Stimulated activated CD8-positive, alpha-beta memory T cell treated with anti-CD3 and anti-CD28 coated beads, Interleukin-12 subunit alpha, Interleukin-12 subunit beta, amount 100 ng/mL, for 4 hours (primary cell): ENCODE results near the gene FGF21.
A peak's percentile ranks its signal among the peaks of the same experiment; 100 is the strongest.

Source experiments
- DNase-seq: peaks from one replicate; pipeline ENCODE4 v3.0.0-alpha.2; 2020; ENCODE audit warnings: low read depth

Gene FGF21

DNA sequence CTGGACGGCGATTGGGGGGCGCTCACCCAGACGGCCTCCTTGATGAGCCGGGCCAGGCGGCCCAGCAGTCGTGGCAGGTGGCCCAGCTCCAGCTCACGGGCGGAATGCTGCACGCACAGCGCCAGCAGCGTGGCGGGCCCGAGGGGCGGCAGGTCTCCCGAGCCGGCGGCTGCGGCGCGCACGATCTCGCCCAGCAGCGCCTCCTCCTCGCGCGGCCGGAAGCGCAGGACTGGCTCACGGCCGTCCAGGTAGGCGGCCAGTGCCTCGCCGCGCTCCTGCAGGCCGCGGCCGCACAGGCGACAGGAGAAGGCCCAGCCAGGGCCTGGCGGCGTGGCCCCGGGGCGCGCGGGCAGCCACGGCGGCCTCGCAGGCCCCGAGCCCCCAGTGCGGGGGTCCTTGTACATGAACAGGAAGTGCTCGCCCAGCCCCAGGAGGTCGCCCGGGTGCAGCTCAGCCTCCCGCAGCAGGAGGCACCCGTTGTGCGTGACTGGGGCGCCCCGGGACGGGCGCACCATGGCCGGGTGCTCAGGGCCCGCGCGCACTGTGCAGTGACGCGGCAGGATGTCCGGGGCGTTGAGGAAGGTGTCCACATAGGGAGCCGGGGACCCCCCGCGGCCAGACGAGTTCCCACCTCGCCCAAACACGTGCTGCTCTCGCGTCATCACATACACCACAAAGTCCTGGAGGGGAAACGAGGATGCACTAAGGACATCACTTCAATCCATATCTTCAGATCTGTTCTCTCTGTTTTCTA lies 26.2 kb upstream of the FGF21 start:
- no peak for DNase-seq

DNA sequence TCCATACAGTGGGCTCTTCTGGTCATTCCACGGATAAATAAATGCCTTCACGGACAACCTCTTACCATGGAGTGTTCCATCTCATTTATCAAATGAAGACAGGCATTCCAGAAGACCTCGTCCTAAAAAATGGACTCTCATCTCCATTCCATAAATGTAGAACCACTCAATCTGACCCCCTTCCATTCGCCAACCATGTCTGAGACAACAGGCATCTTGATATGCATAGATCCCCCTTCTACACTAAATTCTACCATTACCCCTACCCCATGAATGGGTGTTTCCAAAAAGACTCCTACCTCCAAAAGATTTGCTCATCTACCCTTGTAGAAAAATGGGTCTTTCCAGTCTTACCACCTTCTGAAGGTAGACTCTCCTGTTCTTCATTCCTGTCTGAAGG lies 23.9 kb upstream of the FGF21 start:
- DNase-seq, result no peak

DNA sequence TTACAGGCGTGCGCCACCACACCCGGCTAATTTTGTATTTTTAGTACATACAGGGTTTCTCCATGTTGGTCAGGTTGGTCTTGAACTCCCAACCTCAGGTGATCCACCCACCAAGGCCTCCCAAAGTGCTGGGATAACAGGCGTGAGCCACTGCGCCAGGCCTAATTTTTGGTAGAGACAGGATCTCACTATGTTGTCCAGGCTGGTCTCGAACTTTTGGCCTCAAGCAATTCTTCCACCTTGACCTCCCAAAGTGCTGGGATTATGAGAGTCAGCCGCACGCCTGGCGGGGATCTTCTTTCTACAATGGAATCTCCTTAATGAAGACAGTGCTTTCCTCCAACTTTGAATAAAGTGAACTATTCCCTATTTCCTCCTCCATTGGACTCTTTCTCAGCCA lies 20.7 kb upstream of the FGF21 start:
- no peak for DNase-seq

DNA sequence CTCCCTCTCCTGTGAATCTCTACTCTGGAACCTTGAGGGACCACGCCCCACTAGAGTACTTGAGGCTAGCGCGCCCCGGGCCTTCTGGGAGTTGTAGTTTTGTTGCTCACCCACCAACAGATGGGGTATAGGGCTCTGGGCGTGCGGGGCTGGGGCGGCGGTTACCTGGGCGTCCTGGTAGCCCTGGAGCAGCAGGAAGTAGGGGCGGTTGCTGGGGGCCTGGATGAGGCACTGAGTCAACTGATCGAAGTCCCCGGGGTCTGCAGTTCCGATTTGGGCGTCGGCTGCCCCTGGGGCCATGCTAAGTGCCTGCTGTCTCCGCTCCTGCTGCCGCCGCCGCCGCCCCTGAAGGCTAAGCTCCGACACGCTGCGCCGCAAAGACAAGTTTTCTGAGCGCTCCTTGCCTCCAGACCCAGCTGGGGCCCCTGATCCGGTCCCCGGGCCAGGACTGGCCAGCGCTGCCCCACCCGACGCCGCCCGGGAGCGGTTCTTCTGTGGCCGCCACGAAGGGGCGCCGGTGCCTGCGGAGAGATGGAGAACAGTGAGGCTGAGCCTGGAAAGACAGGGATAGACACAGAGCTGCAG lies 20.2 kb upstream of the FGF21 start:
- DNase-seq, result no peak

DNA sequence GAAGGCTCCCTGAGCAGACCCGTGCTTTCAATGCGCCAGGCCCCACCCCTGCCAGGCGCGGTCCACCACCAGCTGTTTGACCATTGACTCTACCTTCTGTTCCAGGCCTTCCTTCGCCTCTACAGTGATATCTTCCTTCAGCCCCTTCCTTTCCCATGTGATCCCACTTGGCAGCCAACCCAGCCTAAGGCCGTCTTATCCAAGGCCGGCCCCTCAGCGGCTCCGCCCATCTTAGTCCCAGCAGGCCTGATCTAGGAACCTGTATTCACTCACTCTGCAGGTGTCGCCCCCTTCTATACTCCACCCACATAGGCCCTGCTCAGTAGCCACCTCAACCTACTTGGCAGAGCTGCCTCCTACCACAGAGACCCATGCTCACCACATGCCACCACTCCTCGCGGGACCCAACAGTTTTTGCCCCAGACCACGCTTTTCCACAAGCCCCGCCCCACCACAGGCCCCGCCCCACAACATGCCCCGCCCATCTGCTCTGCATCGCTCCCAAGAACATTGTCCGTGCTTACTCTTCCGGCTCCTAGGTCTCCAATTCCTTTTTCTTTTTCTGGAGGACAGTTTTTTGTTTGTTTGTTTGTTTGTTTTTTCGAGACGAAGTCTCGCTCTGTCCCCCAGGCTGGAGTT lies 17.8 kb upstream of the FGF21 start:
- DNase-seq, result no peak

DNA sequence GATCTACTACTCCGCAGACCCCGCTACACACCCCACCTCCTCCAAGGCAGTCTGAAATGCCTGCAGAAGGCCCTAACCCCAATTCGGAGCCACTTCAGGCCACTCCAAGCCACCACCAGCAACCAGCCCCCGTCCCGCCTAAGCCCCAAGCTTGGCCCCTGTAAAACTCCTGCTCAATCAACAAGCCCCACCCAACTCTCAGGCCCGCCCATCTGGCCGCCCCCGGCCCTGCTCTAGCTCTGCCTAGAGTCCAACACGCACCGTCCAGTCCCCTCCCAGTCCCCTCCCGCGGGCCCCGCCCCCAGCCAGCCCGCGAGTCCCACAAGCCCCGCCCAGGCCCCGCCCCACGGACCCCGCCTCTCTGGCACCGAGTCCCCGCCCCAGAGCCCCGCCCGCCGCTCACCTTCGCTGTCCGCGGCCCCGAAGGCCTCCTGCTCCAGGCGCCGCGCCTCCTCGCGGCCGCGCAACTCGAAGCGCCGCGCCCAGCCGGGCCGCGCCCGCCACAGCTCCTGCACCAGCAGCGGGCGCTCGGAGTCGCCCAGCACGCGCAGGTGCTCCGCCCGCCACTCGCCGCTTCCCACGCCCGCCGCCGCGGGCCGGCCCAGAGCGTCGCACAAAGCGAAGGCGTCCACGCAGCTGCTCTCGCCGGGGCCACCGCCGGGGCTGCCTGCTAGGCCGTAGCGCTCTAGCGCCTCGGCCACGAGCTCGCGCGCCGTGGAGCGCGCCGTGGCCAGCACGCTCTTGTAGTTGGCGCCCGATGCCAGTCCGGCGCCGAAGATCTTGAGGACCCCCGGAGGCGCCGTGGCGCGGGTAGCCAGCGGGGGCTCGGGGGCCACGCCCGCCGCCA lies 16.5 kb upstream of the FGF21 start:
- DNase-seq, result peak; percentile 84

DNA sequence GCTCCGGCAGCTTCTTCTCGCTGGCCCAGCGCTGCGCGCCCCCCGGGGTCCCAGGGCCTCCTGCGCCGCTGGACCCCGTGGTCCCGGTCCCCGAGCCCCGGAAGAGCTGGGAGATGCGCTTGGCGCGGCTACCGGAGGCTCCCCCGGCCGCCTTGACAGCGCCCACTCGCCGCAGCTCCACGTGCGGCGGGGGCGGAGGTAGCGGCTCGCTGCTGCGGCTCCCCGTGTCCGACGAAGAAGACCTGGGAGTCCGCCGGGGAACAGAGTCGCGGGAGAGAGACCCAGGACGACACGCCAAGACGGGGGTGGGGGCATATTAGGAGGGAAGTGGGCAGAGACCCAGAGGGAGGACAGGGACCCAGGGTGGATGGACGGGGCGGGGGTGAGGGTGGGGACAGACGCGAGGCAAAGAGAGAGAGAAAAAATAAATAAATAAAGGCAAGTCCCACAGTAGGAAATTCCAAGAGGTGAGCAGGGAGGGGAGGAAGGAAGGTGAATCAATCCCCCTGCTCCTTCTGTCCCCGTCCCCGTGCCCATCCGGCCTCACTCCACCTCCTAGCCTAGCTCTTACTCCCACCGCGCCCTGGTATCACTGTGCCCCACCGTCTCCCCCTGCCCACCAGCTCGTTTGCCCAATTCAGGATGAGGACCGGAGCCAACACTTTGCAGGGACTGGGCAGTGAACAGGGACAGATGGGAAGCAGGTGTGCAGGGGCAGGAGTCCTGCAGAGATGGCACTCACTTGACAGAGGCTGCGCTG lies 15.7 kb upstream of the FGF21 start:
- no peak for DNase-seq

DNA sequence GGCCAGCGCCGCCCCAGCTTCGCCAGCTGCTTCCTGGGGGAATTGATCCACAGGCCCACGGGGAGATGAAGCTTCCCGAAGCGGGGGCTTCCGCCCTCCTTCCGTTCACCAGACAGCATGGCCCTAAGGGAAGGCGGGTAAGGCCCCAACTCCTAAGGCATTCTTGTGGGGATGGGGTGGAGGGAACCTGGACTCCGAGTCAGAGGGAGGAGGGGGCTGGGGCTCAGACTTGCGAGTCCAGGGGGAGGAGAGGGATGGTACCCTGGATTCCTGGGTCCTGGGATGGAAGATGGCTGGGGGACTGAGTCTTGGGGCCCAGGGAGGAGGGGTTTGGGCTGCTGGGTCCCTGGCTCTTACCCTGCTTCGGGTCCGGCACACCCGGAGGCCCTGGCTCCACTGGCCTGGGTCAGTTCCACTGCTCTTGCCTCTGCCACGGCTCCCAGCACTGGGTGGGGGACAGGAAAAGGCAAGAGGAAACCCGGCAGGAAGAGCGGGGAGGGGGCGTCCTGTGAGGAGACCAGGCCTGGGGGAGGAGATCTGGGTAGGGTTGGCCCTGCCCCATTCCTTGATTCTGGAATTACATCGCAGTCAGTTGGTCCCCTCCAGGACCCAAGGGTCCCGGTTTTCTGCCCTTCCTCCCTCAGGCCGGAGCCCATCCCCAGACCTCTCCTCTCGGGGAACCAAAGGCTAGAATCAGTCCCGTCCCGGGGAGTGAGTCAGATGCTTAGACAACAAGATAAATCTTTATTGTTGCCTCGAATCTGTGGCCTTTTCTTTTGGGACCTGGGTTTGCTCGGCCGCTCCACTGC lies 15.0 kb upstream of the FGF21 start, which contains the start of gene RASIP1:
Gene RASIP1 (minus strand): TSS at position 447 of the 809 bp plus-strand sequence. CDS start 328 bp downstream, at position 119.
- no peak for DNase-seq

DNA sequence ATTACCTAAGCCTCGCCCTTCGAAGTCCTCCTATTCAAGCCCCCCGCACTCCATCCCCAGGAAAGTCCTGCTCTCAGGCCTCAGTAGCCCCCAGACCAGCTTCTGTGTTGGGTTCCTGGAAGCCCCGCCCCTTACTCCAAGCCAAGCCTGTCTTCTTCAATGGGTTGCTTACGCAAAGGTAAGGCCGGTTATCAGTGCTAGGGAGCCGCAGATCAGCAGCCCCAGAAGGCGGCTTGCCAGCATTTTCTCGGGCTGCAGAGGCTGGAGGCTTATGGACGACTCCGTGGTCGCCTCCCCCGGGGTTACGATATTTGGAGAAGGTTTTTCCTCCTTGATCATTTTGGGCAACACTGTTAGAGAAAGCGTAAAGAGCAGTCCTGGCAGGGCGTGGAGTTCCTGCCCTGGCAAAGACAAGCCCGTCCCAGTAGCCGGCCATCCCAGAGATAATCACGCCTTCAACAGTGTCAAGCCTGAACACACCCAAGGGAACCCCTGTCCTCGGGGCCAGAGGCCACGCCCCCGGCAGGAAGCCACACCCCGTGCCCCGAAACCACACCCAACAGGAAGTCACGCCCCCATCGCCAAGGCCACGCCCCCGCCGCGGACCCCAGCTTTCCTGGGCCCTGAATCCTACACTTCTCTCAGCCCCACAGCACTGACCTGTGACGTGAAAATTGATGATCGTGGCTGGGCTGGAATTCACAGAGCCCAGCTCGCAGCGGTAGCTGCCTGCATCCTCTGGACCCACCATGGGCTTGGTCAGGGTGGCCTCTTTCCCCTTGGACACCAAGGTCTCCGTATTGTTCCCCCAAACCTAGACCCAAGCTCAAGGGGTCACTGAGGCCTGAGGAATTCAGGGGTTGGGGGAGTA lies 14.0 kb upstream of the FGF21 start:
- no peak for DNase-seq

DNA sequence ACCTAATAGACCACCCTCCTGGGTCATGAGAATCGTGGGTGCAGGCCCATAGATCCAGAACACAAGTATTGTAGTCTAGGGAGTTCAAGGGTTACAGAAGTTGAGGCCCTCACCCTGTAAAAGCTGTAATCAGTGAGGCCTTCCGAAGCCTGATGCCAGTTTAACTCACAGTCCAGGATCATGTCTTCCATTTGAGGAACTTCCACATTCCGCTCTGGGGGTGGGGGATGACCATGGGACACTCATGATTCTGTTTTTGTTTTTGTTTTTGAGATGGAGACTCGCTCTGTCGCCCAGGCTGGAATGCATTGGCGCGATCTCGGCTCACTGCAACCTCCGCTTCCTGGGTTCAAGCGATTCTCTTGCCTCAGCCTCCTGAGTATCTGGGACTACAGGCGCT lies 13.2 kb upstream of the FGF21 start:
- DNase-seq, result no peak

DNA sequence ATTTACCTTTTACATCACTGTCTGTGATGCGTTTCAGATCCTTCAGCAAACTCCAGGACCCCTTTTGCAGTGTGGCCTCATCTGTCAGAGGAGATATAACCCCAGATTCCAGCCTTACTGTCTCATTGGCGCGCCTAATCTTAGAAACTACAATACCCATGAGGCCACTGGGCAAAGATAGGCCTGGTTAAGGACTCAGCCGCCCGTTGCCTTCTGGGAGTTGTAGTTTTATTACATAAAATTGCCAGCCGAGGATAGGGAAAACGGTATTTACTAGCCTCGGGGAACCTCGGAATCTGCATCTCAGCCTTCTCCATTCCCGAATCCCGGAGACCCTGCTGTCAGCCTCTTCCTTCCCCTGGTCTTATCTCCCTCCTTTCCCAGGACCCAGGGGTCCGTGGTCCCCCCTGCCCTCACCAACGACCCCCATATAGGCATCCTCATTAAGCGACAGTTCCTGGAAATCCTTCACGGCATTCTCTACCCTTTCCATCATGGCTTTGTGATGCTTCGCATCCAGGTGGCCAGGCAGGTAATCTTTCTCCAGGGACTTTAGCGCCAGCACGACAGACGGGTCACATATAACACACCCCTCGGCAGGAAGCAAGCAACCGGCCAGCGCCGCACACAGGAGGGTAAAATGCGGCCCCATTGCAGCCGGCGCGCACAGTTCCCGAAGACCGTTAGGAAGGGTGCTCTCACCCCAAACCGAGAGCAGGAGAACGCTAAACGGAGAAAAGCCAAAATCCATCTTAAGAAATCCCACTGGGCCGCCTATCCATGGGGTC lies 9.9 kb upstream of the FGF21 start:
- DNase-seq, result no peak

DNA sequence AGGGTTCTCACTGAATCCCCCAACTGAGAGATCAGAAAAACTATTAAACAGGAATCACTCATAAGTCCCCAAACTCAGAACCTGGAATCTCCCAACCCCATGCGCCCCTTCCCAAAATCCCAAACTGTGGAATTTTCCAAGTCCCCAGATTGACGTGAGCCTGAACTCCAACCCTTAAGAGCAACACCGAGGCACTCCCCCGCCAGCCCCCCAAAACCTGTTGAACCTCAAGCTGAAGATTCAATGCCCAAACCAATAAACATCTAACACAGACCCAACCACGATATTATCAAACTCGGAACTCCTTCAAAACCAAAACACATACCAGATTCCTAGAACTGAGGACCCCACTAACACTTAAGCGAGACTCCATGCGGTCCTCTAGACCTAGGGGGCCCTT lies 9.2 kb upstream of the FGF21 start:
- no peak for DNase-seq

DNA sequence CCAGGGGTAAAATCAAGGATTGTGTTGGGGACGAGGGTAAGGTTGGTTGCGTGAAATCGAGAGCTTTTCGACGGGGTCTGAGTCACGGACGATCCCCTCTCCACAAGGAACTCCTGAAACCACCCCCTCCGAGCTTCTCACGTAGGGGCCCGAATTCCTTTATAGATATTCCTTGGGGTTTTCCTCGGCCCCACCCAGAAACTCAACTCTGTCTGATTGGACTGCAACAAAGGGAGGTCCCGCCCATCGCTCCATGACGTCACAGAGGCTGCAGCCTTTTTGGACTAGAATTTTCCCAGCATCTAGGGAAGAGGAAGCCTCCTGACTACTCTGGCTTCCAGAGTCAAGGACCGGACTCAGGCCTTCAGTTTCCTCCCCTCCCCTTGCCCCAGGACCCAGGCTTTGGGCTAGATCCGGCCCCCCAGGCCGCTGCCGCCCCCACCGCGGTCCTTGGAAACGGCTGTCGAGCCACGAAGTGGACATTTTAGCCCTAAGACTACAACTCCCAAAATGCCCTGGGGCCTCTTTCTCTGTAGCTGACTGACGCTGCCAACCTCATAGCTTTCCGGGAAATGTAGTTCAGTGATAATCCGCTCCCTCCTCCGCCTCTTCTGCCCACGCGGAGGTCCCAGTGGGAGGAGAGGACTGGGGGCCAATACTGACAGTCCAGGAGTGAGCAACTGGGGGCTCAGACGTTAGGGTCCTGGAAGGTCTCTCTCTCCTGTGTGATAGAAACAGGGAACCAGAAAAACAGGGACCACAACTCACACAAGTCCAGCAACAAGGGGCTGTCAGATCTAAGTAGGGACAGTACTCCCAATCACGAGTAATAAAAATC lies 8.4 kb upstream of the FGF21 start, which contains the start of gene IZUMO1:
Gene IZUMO1 (minus strand): TSS at position 172 of the 838 bp plus-strand sequence. CDS start 1,050 bp downstream, outside the sequence.
- no peak for DNase-seq

DNA sequence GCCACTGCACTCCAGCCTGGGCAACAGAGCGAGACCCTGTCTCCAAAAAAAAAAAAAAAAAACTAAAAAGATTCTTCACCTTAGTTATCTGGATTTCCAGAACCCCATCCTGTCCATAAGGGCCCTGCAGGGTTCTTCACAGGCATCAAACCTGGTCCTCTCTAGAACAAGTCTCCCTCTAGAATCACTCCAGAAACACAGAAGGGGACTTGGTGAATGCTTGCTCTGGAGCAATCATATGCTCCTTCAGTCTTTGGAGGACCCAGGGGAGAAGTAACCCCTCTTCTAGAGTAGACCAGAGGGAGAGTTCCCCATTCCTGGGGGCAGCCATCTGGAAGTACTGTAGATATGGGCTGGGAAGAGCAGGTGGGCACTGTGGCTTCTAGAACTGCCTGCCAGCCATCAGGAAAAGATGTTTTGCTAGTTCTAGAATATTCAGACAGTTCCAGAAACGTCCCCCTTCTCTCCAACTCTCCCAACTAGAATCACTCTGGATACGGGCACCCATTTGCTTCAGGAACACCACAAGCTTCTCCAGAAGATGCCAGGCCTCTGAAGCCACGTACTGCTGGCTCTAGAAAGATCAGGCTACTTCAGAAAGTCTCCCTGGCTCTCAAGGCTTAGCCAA lies 5.6 kb upstream of the FGF21 start:
- DNase-seq, result no peak

DNA sequence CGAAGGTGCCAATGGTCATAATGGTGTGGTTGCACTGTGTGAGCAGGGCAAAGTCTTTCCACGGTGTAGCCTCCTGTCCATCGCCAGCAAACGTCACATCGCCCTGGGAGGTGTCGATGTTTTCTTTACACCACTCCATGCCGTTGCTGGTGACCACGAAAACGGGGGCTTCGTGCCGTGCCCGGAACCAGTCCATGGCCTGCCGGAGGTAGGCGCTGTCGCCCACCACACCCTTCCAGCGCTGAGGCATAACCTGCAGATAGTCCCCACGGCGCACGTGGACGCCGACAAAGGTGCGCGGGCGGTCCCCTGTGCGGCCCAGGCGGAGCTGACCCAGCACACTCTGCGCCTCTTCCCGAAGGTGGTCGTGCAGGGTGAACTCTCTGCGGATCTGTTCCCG lies 5.0 kb upstream of the FGF21 start:
- no peak for DNase-seq

DNA sequence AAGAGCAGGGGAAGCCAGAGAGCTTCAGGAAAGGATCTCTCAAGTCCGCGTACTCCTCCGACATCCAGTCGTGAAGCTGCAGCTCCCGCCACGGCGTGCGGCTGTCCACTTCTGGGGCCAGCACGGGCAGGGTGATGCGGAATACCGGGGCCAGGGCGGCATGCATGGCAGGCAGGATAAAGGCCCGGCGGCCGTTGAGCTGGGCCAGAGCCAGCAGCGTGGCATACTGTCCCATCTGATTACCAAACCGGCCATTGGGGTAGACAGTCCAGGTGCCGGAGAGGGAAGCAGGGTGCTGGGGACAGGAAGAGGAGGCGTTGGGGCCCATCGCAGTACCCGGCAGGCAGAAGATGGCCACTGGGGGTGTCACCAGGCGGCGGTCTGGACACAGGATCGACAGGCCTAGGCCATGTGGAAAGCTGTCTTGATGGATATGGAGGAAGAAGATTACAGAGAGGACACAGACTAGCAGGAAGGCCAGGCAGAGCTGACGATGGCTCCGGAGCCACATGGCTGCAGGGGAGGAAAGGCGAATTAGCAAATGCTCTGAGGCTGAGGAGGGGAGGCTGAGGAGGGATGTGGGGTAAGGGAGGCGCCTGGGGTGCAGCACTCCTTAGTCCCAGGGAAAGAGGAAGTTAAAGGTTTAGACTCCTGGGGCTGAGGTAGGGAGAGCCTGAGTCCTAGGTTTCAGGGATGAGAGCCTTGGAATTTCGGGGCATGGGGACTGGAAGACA lies 4.4 kb upstream of the FGF21 start:
- no peak for DNase-seq
